Measurements from ENCODE around the gene POLR3H.

The POLR3H gene

DNA sequence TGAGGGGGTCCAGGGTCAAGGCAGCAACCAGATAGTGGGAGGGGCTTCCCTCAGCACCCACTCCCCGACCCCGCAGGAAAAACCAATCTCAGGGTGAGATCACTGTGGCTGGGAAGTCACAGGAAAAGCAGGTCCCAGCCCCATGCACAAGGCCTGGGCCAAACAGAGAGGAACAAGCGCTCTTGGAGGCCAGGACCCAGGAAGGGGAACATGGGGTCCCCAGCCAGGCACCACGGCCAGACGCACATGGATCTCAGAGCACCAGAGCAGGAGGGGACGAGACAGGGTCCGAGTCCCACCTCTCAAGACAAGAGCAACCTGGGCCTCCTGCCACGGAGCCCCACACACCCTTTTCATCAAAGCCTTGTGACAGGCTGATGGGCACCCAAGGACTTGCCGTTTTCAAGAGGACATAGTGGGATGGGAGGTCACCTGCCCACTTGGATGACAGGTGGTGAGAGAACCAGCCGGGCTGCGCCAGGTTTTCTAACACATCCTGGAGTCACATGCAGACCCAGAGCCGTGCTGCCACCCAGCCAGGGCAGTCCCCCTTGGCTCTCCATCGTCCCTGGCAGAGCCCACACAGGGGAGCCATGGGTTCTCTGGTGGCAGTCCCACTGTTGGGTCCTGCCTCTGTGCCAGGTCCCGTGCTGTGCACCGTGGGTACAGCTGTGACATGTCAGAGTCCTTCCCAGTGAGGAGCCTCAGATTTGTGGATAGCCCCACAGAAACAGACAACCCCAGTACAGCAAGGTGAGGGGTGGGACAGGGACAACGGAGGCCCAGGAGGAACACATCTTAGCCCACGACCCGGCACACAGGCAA lies 13.2 kb downstream of the POLR3H start:
- TF ChIP-seq, protein P1, sequence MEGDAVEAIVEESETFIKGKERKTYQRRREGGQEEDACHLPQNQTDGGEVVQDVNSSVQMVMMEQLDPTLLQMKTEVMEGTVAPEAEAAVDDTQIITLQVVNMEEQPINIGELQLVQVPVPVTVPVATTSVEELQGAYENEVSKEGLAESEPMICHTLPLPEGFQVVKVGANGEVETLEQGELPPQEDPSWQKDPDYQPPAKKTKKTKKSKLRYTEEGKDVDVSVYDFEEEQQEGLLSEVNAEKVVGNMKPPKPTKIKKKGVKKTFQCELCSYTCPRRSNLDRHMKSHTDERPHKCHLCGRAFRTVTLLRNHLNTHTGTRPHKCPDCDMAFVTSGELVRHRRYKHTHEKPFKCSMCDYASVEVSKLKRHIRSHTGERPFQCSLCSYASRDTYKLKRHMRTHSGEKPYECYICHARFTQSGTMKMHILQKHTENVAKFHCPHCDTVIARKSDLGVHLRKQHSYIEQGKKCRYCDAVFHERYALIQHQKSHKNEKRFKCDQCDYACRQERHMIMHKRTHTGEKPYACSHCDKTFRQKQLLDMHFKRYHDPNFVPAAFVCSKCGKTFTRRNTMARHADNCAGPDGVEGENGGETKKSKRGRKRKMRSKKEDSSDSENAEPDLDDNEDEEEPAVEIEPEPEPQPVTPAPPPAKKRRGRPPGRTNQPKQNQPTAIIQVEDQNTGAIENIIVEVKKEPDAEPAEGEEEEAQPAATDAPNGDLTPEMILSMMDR (IDR thresholded peaks at IDR 0.05; ENCODE audit: control insufficient read depth, extremely low read depth, insufficient read depth): no peak

DNA sequence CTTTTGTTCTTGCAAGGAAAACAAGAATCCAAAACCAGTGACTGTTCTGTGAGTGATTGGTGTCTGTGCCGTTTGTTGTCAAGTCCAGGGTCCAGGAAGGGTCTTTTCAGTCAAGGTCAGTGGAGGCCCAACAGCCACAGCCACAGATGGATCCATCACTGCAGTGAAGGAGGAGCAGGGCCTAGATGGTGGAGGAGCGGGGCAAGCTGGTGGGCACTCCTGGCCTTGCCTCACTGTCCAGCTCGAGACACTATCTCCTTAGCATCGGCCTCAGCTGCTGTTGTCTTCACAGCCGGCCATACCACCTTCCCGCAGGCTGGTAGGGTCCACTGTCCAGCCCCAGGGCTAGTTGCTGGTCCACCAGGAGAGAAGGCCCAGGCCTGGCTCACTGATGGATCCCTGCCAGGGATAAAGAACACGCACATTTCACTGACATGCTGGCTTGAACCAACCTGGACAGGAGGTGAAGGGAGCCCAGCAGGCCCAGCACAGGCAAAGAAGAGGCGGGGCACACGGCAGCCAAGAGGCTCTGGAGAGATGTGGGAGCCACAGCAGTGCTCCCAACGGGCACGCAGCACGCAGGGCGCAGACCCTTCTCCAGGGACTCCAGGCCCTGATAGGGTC lies 15.2 kb downstream of the POLR3H start:
- no peak overlapping the region for H3K4me3 ChIP-seq (ENCODE audit: low read depth, low read length)
- TF ChIP-seq, protein P1 (IDR thresholded peaks at IDR 0.05; ENCODE audit: control insufficient read depth, extremely low read depth, insufficient read depth): no peak
- no peak for DNase-seq (ENCODE audit: low read depth)

More for the DNA sequence above, 13.2 kb downstream of the POLR3H start:
- DNase-seq (ENCODE audit: low read depth): no peak
- H3K4me3 ChIP-seq (ENCODE audit: low read depth, low read length): no peak overlapping the region

DNA sequence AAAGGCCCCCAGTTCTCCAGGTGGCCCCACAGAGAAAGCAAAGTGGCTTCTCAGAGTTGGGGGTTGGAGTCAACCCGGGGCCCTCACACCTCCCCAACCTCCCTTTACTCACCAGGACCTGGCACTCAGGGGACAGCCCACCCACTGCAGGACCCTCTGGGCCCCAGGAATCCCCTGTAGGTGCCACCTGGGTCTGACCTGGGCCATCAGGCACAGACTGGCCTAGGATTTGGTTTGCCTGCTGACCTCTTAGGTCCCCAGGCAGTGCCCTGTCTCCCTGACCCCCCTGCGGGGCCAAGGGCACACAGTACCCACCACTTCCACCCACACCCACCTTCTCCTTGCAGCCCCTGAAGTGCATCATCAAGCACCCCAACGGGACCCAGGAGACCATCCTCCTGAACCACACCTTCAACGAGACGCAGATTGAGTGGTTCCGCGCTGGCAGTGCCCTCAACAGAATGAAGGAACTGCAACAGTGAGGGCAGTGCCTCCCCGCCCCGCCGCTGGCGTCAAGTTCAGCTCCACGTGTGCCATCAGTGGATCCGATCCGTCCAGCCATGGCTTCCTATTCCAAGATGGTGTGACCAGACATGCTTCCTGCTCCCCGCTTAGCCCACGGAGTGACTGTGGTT lies 16.0 kb downstream of the POLR3H start:
- DNase-seq (ENCODE audit: low read depth): no peak
- TF ChIP-seq, protein P1 (IDR thresholded peaks at IDR 0.05; ENCODE audit: control insufficient read depth, extremely low read depth, insufficient read depth): no peak
- H3K4me3 ChIP-seq (ENCODE audit: low read depth, low read length): no peak overlapping the region

DNA sequence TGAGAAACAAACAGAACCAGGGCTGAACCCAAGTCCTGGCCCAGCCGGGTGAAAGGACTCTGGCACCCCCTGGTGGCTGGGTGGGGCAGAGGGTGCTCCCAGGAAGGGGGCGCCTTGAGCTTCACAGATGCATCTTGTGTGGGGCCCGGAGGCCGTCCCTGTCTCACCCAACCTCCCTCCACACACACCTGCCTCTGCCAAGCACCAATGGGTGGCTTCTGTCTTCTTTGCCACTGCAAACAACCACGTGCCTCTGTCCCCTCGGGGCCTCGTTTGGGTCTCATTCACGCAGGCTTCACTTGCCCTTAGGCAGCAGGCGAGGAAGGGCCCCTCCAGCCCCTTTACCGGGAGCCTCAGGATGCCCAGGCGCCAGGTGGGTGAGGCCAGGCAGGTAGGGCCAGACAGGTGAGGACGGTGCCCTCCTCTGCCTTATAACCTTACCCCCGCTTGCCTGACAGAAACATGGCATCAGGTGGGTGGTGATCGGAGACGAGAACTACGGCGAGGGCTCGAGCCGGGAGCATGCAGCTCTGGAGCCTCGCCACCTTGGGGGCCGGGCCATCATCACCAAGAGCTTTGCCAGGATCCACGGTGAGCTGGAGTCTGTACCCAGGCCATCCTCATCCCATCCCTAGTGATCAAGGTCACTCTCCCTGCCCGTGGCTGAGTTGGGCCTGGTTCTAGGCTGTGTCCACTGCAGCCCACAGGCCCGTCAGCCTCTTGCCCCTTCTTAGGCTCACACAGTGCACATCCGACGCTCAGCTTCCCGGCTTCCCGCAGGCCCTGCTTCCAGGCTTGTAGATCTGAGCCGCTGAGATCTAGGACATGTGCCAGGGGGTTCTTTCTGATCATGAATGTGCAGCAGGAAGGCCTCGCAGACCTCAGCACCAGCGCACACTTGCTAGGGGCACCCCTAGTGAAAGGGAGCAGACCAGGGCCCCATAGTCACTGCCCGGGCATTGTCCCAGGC lies 17.2 kb downstream of the POLR3H start:
- no peak overlapping the region for H3K4me3 ChIP-seq (ENCODE audit: low read depth, low read length)
- TF ChIP-seq, protein P1 (IDR thresholded peaks at IDR 0.05; ENCODE audit: control insufficient read depth, extremely low read depth, insufficient read depth): peak; percentile 71
- no peak for DNase-seq (ENCODE audit: low read depth)

DNA sequence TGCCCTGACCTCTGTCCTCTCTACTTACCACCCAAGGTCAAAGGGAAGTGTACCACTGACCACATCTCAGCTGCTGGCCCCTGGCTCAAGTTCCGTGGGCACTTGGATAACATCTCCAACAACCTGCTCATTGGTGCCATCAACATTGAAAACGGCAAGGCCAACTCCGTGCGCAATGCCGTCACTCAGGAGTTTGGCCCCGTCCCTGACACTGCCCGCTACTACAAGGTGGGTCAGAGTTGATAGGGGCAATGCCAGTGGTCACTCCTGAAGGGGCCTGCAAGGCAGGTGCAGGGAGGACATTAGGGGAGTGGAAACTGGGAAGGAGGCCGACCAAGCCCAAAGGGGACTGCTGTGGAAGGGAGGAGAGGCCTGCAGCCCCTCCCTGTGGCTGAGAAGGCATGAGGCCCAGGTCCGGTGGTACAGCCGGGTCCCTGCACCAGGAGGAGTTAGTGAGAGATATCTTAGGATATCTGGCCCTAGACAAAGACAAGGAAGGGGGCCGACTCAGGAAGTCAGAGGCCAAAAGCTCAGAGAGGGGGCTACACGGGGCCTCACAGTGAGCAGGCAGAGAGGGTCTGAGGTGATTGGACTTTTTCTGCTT lies 17.9 kb downstream of the POLR3H start:
- no peak overlapping the region for H3K4me3 ChIP-seq (ENCODE audit: low read depth, low read length)
- DNase-seq (ENCODE audit: low read depth): no peak
- TF ChIP-seq, protein P1 (IDR thresholded peaks at IDR 0.05; ENCODE audit: control insufficient read depth, extremely low read depth, insufficient read depth): no peak
